ENCODE results near the gene UBL5. TPM values are rescaled to one million over a fixed set of nuclear protein-coding genes. Genes with fewer than 3 reads are reported as not detected.
A peak's percentile ranks its signal among the peaks of the same experiment; 100 is the strongest.

The UBL5 gene
- total RNA-seq, 1 experiment from 2014 or later, result 225 TPM

GRCh38 chr19:9849791-9850190 is 22.1 kb downstream of the UBL5 start:
- no peak for DNase-seq (ENCODE audit: low read depth)

- no peak for DNase-seq (ENCODE audit: low read depth)
These were observed 22.7 kb downstream of the UBL5 start for GRCh38 chr19:9850235-9850959.

GRCh38 chr19:9854282-9854846 is 26.6 kb downstream of the UBL5 start:
- no peak for DNase-seq (ENCODE audit: low read depth)

- no peak for DNase-seq (ENCODE audit: low read depth)
These were observed 28.9 kb downstream of the UBL5 start for GRCh38 chr19:9856609-9857008.

GRCh38 chr19:9857076-9857721 is 29.5 kb downstream of the UBL5 start:
- DNase-seq (ENCODE audit: low read depth), result no peak

- DNase-seq (ENCODE audit: low read depth), result no peak
These were observed 30.4 kb downstream of the UBL5 start for GRCh38 chr19:9857920-9858746.

- DNase-seq (ENCODE audit: low read depth), result no peak
These were observed 31.0 kb downstream of the UBL5 start for GRCh38 chr19:9858766-9859165.

GRCh38 chr19:9860407-9860806 is 32.7 kb downstream of the UBL5 start:
- DNase-seq (ENCODE audit: low read depth), result no peak

- DNase-seq (ENCODE audit: low read depth), result no peak
These were observed 33.8 kb downstream of the UBL5 start for GRCh38 chr19:9861503-9861902.

GRCh38 chr19:9862938-9863337 is 35.2 kb downstream of the UBL5 start:
- DNase-seq (ENCODE audit: low read depth), result no peak

- no peak for DNase-seq (ENCODE audit: low read depth)
These were observed 36.0 kb downstream of the UBL5 start for GRCh38 chr19:9863759-9864158.

GRCh38 chr19:9865732-9866501 is 38.2 kb downstream of the UBL5 start:
- DNase-seq (ENCODE audit: low read depth), result no peak

- no peak for DNase-seq (ENCODE audit: low read depth)
These were observed 41.4 kb downstream of the UBL5 start for GRCh38 chr19:9868983-9869617.

GRCh38 chr19:9871626-9872338 is 44.1 kb downstream of the UBL5 start:
- no peak for DNase-seq (ENCODE audit: low read depth)

GRCh38 chr19:9872618-9873242 is 45.0 kb downstream of the UBL5 start:
- DNase-seq (ENCODE audit: low read depth), result no peak

GRCh38 chr19:9875031-9875627 is 47.4 kb downstream of the UBL5 start:
- DNase-seq (ENCODE audit: low read depth), result no peak

GRCh38 chr19:9875796-9876195 is 48.1 kb downstream of the UBL5 start:
- no peak for DNase-seq (ENCODE audit: low read depth)

- peak; percentile 62 for DNase-seq (ENCODE audit: low read depth)
These were observed 50.2 kb downstream of the UBL5 start for GRCh38 chr19:9877780-9878510.

Data from HT1080 (cell line).